Stimulated activated CD8-positive, alpha-beta memory T cell treated with anti-CD3 and anti-CD28 coated beads, Interleukin-4, amount 100 ng/mL, for 24 hours (primary cell): ENCODE measurements around the gene CD300LF.

Experiments
- DNase-seq: peaks from one replicate; pipeline ENCODE4 v3.0.0-alpha.2; 2020; ENCODE audit warnings: low read depth

Gene CD300LF

DNA sequence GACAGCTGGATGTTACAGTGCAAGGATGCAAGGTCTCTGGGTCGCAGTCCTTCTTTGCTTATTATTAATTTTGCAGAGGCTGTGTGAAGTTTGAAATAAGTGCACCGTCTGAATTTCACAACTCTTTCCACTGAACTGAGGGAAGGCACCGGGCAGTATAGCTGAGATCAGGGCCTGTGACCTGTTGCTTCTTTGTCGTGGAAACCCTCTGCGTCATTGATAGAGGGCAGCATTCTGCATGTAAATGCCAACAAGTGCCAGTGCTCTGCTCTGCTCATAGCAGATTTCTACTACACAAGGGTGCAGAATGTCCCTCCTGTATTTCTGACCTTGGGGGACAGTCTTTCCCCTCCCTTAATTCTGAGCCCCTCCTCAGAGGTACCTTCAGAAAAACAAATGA is 26.0 kb downstream of the CD300LF start:
- no peak for DNase-seq

DNA sequence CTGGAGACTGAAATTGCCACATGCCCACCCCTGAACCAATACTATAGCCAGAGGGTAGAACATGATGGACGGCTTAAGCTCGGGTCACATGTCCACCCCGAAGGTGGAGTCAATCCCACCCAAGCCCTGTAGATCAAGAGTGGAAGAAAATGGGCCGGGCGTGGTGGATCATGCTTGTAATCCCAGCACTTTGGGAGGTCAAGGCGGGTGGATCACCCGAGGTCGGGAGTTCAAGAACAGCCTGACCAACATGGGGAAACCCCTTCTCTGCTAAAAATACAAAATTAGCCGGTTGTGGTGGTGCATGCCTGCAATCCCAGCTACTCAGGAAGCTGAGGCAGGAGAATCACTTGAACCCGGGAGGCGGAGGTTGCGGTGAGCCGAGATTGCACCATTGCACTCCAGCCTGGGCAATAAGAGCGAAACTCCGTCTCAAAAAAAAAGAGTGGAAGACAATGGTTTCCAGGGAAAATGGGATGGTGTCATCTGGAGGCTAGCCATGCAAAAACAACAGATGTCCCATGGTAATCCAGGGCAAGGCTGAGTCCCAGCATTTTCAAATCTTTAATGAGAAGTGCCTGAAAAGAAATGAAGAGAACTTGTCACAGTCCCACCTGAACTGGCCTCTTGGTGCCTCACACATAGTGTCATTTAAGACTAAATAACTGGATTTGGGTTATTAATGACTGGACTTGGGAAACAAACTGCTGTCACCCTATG is 30.1 kb downstream of the CD300LF start:
- DNase-seq: no peak

GRCh38 chr17:74682028-74682427 is 30.7 kb downstream of the CD300LF start:
- no peak for DNase-seq

- DNase-seq: no peak
Measured at GRCh38 chr17:74680941-74681340, 31.8 kb downstream of the CD300LF start.

DNA sequence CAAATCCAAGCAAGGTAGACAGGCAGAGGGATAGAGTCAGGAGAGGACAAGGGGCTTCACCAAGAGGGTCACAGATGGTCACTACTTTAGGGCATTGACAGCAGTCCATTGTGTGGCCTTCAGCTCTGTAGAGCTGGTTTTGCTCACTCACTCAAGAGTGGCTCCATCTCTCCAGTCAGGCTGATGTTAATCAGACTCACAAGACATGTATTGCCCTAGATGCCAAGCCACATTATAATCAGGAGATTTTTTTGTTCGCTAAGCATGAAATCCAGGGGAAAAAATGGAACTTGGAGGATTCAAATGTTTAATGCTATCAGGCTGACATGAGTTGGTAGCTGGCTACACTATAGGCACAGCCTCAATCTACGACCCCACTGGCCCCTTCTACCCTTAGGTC is 32.5 kb downstream of the CD300LF start:
- no peak for DNase-seq

GRCh38 chr17:74679374-74679773 is 33.3 kb downstream of the CD300LF start:
- DNase-seq: no peak

DNA sequence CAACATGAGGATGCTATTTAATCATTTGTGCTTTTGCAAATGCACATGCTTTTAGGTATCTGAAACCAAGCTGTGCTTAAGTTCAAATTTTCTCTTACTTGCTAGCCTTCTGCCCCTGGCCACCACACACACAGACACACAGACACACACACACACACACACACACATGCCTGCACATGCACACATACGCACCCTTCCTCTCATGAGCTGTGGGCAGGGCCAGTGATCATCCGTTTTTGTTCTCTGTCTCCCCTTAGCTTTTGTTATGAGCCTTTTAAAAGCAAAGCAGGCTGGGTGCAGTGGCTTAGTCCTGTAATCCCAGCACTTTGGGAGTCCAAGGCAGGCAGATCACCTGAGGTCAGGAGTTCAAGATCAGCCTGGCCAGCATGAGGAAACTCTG is 34.2 kb downstream of the CD300LF start:
- DNase-seq: no peak

GRCh38 chr17:74677558-74678466 is 34.9 kb downstream of the CD300LF start:
- DNase-seq: no peak

DNA sequence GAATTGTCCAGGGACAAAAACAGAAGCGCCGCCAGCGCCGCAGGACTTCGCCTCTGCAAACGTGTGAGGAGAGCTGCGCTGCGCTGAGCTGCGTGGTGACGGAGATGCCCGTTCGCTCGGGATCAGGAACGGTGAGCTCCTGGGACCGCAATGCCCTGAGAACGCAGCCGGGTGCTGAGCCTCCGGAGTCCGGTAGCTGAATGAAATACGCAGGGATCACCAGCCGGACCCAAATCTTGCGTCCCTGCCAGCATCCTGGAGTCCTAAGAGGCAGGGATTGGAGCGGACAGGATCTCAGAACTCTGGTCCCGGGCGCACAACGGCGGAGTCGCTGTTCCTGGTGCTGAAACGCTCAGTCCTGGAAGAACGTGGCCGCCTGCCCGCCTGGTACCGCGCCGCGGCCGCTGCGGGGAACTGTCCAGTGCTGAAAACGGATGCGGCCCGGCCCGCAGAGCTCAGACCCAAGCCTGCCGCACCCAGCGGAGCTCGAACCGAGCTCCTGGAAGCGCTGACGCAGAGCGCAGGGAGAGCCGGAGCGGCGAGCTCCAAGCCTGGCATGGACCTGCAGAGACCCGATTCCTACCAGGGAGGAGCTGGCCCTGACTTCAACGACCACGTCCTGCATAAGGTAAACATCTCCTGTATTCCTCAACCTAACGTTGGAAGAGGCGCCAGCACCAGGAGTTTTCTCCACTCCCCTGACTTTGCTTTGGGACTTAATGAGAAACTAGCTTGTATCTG is 41.5 kb downstream of the CD300LF start:
- DNase-seq: peak; percentile 62

- DNase-seq: no peak
Measured at GRCh38 chr17:74670329-74670728, 42.4 kb downstream of the CD300LF start.

DNA sequence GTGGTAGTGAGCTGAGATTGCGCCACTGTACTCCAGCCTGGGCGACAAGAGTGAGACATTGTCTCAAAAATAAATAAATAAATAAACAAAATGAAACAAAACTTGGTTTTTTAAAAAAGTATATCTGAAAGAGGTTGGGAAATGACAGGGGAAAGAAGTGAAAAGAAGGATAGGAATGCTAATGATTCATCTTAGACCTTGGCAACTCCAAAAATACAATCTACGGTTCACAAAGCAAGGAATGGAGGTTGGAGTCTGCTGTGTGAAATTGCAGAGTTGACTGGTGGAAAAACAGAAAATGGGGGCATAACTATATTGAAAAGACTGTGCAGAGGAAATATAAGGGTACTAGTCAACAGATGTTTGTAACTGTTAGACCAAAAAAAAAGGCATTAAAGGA is 49.2 kb downstream of the CD300LF start:
- no peak for DNase-seq

DNA sequence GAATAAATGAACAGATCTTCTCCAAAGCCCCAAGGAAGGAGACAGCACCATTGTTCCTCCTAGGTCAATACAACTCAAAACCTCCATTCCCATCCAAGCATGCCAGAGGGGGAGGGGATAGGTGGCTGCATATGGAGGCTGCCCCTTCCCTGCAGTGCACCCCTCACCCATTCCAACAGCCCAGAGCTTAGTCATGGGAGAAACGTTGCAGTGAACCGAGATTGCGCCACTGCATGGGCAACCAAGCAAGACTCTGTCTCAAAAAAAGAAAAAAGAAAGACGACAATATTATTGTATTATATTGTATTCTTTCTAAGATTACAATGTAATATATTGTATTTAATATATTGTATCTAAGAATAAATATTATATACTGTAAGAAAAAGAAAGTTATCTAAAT is 52.8 kb downstream of the CD300LF start:
- DNase-seq: no peak

DNA sequence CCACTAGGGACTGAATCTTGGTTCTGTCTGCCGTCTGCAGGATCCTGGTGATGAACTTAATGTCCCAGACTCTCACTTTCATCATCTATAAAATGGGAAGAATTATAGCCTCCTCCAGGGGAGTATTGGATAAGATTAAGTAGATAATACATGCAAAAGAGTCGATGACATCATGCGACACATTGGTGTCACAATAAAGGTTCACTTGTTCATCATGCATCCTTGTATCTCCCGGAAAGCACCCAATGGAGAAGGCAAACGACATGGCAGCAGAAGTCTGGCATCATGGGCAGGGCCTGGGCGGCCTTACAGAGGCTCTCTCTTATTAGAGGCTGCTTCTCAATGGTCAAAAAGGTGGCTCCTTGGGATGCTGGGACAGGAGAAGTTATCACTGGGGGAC is 54.1 kb downstream of the CD300LF start:
- no peak for DNase-seq

- no peak for DNase-seq
Measured at GRCh38 chr17:74654742-74655141, 58.0 kb downstream of the CD300LF start.

DNA sequence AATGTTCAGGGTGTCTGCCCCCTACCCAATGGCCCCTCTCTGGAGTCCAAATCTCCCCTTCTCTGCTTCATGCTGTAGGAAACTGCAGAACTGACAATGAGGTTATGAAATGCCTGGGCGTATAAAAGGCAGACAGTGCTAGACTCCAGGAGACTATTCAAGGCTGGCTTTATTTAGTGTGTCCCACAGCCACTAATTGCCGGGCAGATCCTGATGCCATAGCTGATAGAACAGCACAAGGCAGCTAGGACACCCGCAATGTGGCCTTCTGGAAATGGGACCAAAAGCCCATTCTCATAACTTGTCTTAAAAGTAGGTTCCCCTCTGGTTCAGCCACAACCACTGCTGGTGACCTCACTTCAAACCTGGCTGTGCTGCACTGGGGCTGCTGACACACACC is 60.7 kb downstream of the CD300LF start:
- DNase-seq: no peak

DNA sequence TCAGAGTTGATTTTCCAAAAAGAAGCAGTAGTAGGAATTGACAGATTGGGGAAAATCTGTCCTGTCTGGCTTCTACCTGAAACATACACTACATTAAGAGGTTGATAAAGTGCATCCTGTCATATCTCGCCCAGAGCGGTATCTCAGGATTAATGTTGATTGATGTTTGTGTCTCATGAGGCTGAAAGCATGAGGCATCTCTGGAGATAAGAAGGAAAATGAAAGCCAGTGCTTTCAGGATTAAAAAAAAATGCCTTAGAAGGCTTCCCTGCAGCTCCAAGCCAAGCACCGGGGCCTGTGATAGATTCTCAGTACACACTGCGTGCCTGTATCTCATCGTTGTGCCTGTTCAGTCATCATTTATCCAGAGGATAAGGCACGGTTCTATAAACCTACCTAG is 62.8 kb downstream of the CD300LF start:
- no peak for DNase-seq

GRCh38 chr17:74647871-74648672 is 64.7 kb downstream of the CD300LF start:
- no peak for DNase-seq

DNA sequence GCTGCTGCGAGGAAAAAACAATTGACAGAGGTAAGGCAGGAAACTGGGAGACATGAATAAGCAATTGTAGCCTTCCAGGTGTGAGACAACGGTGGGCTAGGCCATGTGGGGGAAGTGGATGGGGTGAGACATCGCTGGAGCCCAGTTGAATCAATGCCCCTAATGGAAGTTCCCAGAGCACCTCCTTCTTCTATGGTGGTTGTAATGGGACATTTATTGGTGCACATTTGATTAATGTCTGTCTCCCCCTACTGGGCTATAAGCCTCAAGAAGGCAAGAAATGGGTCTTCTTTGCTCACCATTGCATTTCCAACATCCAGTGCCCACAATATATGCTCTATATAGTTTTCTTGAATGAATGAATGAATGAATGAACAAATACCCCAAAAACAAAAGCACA is 66.5 kb downstream of the CD300LF start:
- DNase-seq: no peak

DNA sequence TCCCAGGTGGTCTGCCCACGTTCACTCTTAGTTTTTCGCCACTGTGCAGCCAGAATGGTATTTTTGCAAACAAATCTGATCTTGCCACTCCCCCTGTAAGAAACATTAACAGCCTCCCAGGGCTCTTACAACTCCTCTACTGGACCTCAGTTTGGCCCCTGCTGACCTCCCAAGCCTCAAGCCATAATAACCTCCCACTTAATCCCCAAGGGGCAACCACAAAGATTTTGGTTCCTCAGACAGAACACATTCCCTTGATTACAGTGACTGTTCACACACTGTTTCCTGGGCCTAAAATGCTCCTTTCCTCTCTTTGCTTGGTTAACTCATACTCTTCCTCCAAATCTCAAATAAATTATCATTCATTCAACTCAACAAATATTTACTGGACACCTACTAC is 67.7 kb downstream of the CD300LF start:
- no peak for DNase-seq

GRCh38 chr17:74644419-74644818 is 68.3 kb downstream of the CD300LF start:
- DNase-seq: no peak
